GM12878 (cell line): ENCODE results near the gene HLA-B. TPM values are rescaled to one million over a fixed set of nuclear protein-coding genes. Genes with fewer than 3 reads are reported as not detected.

Experiments
- ATAC-seq: fragments of 200-7000 bp; cut with Tn5 transposase; 3 replicates; pipeline ENCODE4 v1.9.1; 2020; ENCODE audit warnings: mild to moderate bottlenecking, moderate library complexity
- BruUV-seq: library from RNA; stranded (reverse); fragments of 400-500 nt; replicated peaks from 2 replicates; lab custom pipeline; 2021; lab: Mats Ljungman, UMichigan
- CTCF ChIA-PET: fragments of 300-600 bp; sonication (Branson Sonifier 250); formaldehyde crosslinking; extraction: SDS; loops from one replicate; lab custom pipeline; 2021; ENCODE audit warnings: inconsistent platforms; lab: Yijun Ruan, JAX
- POLR2A ChIA-PET: fragments of 350-600 bp; formaldehyde crosslinking; extraction: SDS; loops from one replicate; lab custom pipeline; 2021; ENCODE audit warnings: inconsistent platforms; lab: Charles Lee
- RAD21 ChIA-PET: fragments of 300-600 bp; sonication (Branson Sonifier 250); formaldehyde crosslinking; loops from one replicate; lab custom pipeline; 2023; ENCODE audit warnings: antibody characterized with exemption; ENCODE audit not compliant: unreplicated experiment; lab: Charles Lee
- SMC1A ChIA-PET: fragments of 300-600 bp; sonication (Branson Sonifier 250); formaldehyde crosslinking; loops from one replicate; lab custom pipeline; 2023; ENCODE audit not compliant: unreplicated experiment, uncharacterized antibody; lab: Charles Lee
- DNase-seq: peaks from one replicate; pipeline ENCODE4 v3.0.0-alpha.2; 2011; ENCODE audit warnings: low read depth, low spot score
- FAIRE-seq: peaks from 3 replicates; lab custom pipeline; 2011; peaks lifted over from hg19 to GRCh38; lab: Jason Lieb, UNC
- H2AFZ ChIP-seq: 2 replicates; pipeline ENCODE4 v1.6.0; 2011; ENCODE audit warnings: low read depth, low read length, control low read depth; ENCODE audit not compliant: control insufficient read depth
- H3K27ac ChIP-seq: 2 replicates; pipeline ENCODE4 v1.5.1; 2011; ENCODE audit warnings: control low read depth; ENCODE audit not compliant: control insufficient read depth, insufficient read depth
- H3K27me3 ChIP-seq, 2 experiments: replicated peaks in 1 of 2; 2 replicates each; pipeline versions ENCODE4 v1.6.0 to v1.6.1; 2011; ENCODE audit warnings: low read length in 1 of 2; ENCODE audit not compliant: control insufficient read depth in 2 of 2, insufficient read depth in 2 of 2
- H3K36me3 ChIP-seq, 2 experiments: 2 replicates each; pipeline ENCODE4 v1.5.1; 2011; ENCODE audit warnings: low read length in 1 of 2; ENCODE audit not compliant: control insufficient read depth in 2 of 2, insufficient read depth in 2 of 2
- H3K4me1 ChIP-seq: 2 replicates; pipeline ENCODE4 v1.6.1; 2011; ENCODE audit warnings: mild to moderate bottlenecking, low read length, moderate library complexity, mixed read lengths; ENCODE audit not compliant: control insufficient read depth, insufficient read depth
- H3K4me2 ChIP-seq: 2 replicates; pipeline ENCODE4 v1.6.0; 2011; ENCODE audit warnings: control low read depth; ENCODE audit not compliant: control insufficient read depth, insufficient read depth
- H3K4me3 ChIP-seq: fragments of 200-600 bp; sonication (generic); 2 replicates; pipeline ENCODE4 v1.5.1; 2016
- H3K79me2 ChIP-seq: 2 replicates; pipeline ENCODE4 v1.6.0; 2011; ENCODE audit warnings: low read length; ENCODE audit not compliant: control insufficient read depth, insufficient read depth
- H3K9ac ChIP-seq: 2 replicates; pipeline ENCODE4 v1.8.0; 2011; ENCODE audit warnings: low read length, control low read depth, mixed read lengths; ENCODE audit not compliant: control insufficient read depth, insufficient read depth
- H3K9me3 ChIP-seq: replicated peaks from 3 replicates; pipeline ENCODE4 v1.5.1; 2011; ENCODE audit warnings: mild to moderate bottlenecking, low read length; ENCODE audit not compliant: control insufficient read depth, insufficient read depth
- H4K20me1 ChIP-seq: 2 replicates; pipeline ENCODE4 v1.6.0; 2011; ENCODE audit not compliant: control insufficient read depth, insufficient read depth
- BCL11A ChIP-seq: IDR thresholded peaks from 2 replicates; pipeline ENCODE4 v1.6.1; 2011; ENCODE audit warnings: low read depth, low read length
- FOXK2 ChIP-seq: fragments of 450-650 bp; IDR thresholded peaks from 2 replicates; pipeline ENCODE4 v1.6.1; 2017; ENCODE audit warnings: mild to moderate bottlenecking, moderate library complexity
- FOXM1 ChIP-seq: IDR thresholded peaks from 2 replicates; pipeline ENCODE4 v1.6.1; 2012; ENCODE audit warnings: low read depth, mild to moderate bottlenecking, inconsistent platforms, low read length, moderate library complexity
- KDM1A ChIP-seq: fragments of 200-600 bp; sonication (generic); IDR thresholded peaks from 2 replicates; pipeline ENCODE4 v1.6.1; 2016; ENCODE audit warnings: borderline replicate concordance
- MTA2 ChIP-seq: fragments of 450-650 bp; IDR thresholded peaks from 2 replicates; pipeline ENCODE4 v1.6.1; 2016; ENCODE audit warnings: low read depth, mild to moderate bottlenecking, moderate library complexity
- MXI1 ChIP-seq: fragments of 150-350 bp; IDR thresholded peaks from 2 replicates; pipeline ENCODE4 v1.6.1; 2011; ENCODE audit warnings: low read depth, mild to moderate bottlenecking, inconsistent platforms, low read length, improper control_type of control experiment
- MYB ChIP-seq: fragments of 150-350 bp; IDR thresholded peaks from 2 replicates; pipeline ENCODE4 v1.6.1; 2014; ENCODE audit warnings: mild to moderate bottlenecking, low read depth, low read length, borderline replicate concordance
- MYC ChIP-seq: IDR thresholded peaks from 2 replicates; pipeline ENCODE4 v1.6.1; 2011; ENCODE audit warnings: mild to moderate bottlenecking, low read length, moderate library complexity, inconsistent platforms; ENCODE audit not compliant: insufficient read depth, insufficient replicate concordance, insufficient read length, severe bottlenecking
- NFIC ChIP-seq: IDR thresholded peaks from 2 replicates; pipeline ENCODE4 v1.6.1; 2012; ENCODE audit warnings: low read depth, mild to moderate bottlenecking, inconsistent platforms, low read length, moderate library complexity
- NFYB ChIP-seq: IDR thresholded peaks from 2 replicates; pipeline ENCODE4 v1.6.1; 2011; ENCODE audit warnings: low read depth, mild to moderate bottlenecking, low read length, improper control_type of control experiment, moderate library complexity; ENCODE audit not compliant: insufficient read depth
- POLR2A ChIP-seq: IDR thresholded peaks from 2 replicates; pipeline ENCODE4 v1.6.1; 2011; ENCODE audit warnings: low read depth, mild to moderate bottlenecking, low read length
- YY1 ChIP-seq: IDR thresholded peaks from 2 replicates; pipeline ENCODE4 v1.6.1; 2011; ENCODE audit warnings: low read depth, mild to moderate bottlenecking, low read length
- ZBED1 ChIP-seq: IDR thresholded peaks from 2 replicates; pipeline ENCODE4 v1.6.1; 2016; ENCODE audit warnings: borderline replicate concordance
- ZNF274 ChIP-seq: IDR thresholded peaks from one replicate; pipeline ENCODE4 v1.8.0; 2011; ENCODE audit not compliant: insufficient read length, insufficient read depth
- ZSCAN29 ChIP-seq: fragments of 450-650 bp; IDR thresholded peaks from 2 replicates; pipeline ENCODE4 v1.6.1; 2017; ENCODE audit warnings: mild to moderate bottlenecking, moderate library complexity
- WGBS: methylation state at CpG from one replicate; pipeline ENCODE4 v1.1.6; 2016; ENCODE audit warnings: low lambda C conversion rate; ENCODE audit not compliant: insufficient replicate concordance, insufficient coverage; ENCODE audit errors: missing lambda C conversion rate; 5-methylcytosine and 5-hydroxymethylcytosine counted together
- in situ Hi-C: fragments of 300-500 bp; cut with MboI; formaldehyde crosslinking; loops from 9 replicates; pipeline ENCODE4 v1.14.3; 2018; ENCODE audit warnings: mixed read lengths
- intact Hi-C: fragments of 100-400 bp; cut with micrococcal nuclease; formaldehyde crosslinking; loops from one replicate; pipeline ENCODE4 v1.14.2; 2022; ENCODE audit not compliant: unreplicated experiment
- polyA plus RNA-seq, 11 experiments: library from polyadenylated mRNA; depleted of rRNA in 4 of 11; unstranded in 6 of 11; stranded (reverse) in 5 of 11; fragments of >200 nt; fragmentation: Nextera tagmentation in 4 of 11; fragmentation: Illumina TruSeq in 1 of 11; extraction: Ambion mirVana in 4 of 11; extraction: Trizol in 1 of 11; gene quantifications; 1 replicate in 1 of 11; 2 replicates in 10 of 11; pipeline versions ENCODE4 v1.2.1 to v1.2.3, GENCODE V29; 2011 to 2016; ENCODE audit warnings: inconsistent platforms in 2 of 11, missing spikeins in 2 of 11, low read depth in 1 of 11
- total RNA-seq, 4 experiments: library from RNA; depleted of rRNA in 3 of 4; stranded (reverse); fragments of >200 nt in 3 of 4; fragmentation: Illumina TruSeq in 1 of 4; extraction: Trizol in 1 of 4; gene quantifications; 2 replicates each; pipeline versions ENCODE4 v1.2.1 to v1.2.3, GENCODE V29; 2013 to 2021
- TF ChIP-seq, protein P1 (sequence below): fragments of 450-650 bp; formaldehyde crosslinking; IDR thresholded peaks from 2 replicates; pipeline ENCODE4 v1.4.0; 2022; ENCODE audit warnings: mild to moderate bottlenecking, moderate library complexity
- TF ChIP-seq, protein P2 (sequence below): fragments of 450-650 bp; IDR thresholded peaks from 2 replicates; pipeline ENCODE4 v1.6.1; 2017; ENCODE audit warnings: mild to moderate bottlenecking, moderate library complexity

The HLA-B gene
- total and polyA plus RNA-seq, 10 of the 15 experiments (the other 5 are each of a cell fraction or from before 2014, with no cell fraction given): 820 to 5,128 (median 3,370) TPM

DNA sequence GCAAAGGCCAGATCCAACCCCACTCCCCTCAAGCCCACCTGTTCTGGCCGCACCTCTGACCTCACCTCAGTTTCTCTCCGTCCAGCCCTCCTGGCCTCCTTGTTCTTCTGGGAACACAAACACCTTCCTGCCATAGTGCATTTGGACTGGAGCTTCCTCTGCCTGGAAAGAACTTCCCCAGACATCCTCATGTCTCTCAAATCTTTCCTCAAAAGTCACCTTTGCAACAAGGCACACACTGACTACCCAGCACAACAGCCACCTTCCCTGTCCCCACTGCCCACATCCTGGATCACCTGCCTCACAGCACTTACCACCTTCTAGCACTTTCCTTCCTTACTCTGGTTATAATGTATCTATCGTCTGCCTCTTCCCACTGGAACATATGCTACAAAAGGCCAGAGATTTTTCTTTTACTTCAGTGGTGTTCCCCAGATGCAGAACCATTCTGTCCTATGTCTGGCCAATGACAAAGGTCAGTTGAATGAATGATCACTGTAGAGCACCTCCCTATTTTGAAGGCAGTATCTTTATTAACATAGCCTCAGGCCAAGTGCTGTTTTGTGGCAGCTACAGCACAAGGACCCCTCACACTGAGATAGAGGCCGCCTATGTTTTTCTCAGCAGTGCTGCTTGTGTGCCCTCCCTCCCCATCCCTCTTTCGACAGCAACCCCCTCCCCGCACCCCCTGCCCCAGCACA lies 4.1 kb downstream of the HLA-B start:
- POLR2A ChIA-PET: interaction anchor here (0.6 kb wide), 1 partner anchor 300 kb away, joined by 3 read pairs; no protein-coding TSS in a partner anchor
- Histone ChIP-seq H3K4me2 (peak overlapping the region; percentile 17; the same call in 1 of the 2 replicates), H4K20me1 (peaks cover 20% of the 10 kb centered on the region), H3K4me3 (peak overlapping the region; percentile 29; the same call in 1 of the 2 replicates), H3K27me3 (no peaks in the 10 kb centered on the region), H3K9ac (no peak overlapping the region), H3K79me2 (peaks cover 35% of the 10 kb centered on the region), H3K27ac (no peak overlapping the region), H2AFZ (no peak overlapping the region), H3K36me3 (peaks cover 15 to 26% of the 10 kb centered on the region in 2 experiments), H3K9me3 (no peaks in the 10 kb centered on the region; the same call in 2 of the 3 replicates), H3K4me1 (peaks cover 16% of the 10 kb centered on the region)
- no peak for FAIRE-seq
- no peak for DNase-seq
- SMC1A ChIA-PET: interaction anchor here (1.0 kb wide), 1 partner anchor 80 kb away, joined by 3 read pairs; no protein-coding TSS in a partner anchor
- CTCF ChIA-PET: interaction anchor here (0.7 kb wide), 1 partner anchor 89 kb away, joined by 3 read pairs; no protein-coding TSS in a partner anchor
- intact Hi-C loops (no loop called here), in situ Hi-C loops (loop anchor here (5.0 kb wide), 1 partner anchor 86 kb away; no protein-coding TSS in a partner anchor)
- no TSS peak for BruUV-seq
- 14% methylated on average over 4 of the region's 6 CpGs for WGBS
- RAD21 ChIA-PET: no interaction called here
- ATAC-seq: 0 out of 3 replicates have a peak, but pooled peaks have one; percentile 0
- TF ChIP-seq KDM1A (no peak), MYC (no peak), YY1 (no peak), FOXM1 (peak; percentile 25; the same call in 1 of the 2 replicates), ZNF274 (no peak), POLR2A (peak; percentile 87), FOXK2 (no peak), MXI1 (no peak), ZSCAN29 (no peak), NFIC (0 out of 2 replicates have a peak, but pooled peaks have one; percentile 24), NFYB (no peak), ZBED1 (peak; percentile 88), BCL11A (0 out of 2 replicates have a peak, but pooled peaks have one; percentile 4), MYB (no peak), MTA2 (no peak)
- TF ChIP-seq, protein P1, sequence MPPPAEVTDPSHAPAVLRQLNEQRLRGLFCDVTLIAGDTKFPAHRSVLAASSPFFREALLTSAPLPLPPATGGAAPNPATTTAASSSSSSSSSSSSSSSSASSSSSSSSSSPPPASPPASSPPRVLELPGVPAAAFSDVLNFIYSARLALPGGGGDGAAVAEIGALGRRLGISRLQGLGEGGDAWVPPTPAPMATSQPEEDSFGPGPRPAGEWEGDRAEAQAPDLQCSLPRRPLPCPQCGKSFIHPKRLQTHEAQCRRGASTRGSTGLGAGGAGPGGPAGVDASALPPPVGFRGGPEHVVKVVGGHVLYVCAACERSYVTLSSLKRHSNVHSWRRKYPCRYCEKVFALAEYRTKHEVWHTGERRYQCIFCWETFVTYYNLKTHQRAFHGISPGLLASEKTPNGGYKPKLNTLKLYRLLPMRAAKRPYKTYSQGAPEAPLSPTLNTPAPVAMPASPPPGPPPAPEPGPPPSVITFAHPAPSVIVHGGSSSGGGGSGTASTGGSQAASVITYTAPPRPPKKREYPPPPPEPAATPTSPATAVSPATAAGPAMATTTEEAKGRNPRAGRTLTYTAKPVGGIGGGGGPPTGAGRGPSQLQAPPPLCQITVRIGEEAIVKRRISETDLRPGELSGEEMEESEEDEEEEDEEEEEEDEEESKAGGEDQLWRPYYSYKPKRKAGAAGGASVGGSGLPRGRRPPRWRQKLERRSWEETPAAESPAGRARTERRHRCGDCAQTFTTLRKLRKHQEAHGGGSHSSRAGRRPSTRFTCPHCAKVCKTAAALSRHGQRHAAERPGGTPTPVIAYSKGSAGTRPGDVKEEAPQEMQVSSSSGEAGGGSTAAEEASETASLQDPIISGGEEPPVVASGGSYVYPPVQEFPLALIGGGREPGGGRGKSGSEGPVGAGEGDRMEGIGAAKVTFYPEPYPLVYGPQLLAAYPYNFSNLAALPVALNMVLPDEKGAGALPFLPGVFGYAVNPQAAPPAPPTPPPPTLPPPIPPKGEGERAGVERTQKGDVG (CRISPR knock-in tag): peak; percentile 78; the same call in 1 of the 2 replicates
- TF ChIP-seq, protein P2, sequence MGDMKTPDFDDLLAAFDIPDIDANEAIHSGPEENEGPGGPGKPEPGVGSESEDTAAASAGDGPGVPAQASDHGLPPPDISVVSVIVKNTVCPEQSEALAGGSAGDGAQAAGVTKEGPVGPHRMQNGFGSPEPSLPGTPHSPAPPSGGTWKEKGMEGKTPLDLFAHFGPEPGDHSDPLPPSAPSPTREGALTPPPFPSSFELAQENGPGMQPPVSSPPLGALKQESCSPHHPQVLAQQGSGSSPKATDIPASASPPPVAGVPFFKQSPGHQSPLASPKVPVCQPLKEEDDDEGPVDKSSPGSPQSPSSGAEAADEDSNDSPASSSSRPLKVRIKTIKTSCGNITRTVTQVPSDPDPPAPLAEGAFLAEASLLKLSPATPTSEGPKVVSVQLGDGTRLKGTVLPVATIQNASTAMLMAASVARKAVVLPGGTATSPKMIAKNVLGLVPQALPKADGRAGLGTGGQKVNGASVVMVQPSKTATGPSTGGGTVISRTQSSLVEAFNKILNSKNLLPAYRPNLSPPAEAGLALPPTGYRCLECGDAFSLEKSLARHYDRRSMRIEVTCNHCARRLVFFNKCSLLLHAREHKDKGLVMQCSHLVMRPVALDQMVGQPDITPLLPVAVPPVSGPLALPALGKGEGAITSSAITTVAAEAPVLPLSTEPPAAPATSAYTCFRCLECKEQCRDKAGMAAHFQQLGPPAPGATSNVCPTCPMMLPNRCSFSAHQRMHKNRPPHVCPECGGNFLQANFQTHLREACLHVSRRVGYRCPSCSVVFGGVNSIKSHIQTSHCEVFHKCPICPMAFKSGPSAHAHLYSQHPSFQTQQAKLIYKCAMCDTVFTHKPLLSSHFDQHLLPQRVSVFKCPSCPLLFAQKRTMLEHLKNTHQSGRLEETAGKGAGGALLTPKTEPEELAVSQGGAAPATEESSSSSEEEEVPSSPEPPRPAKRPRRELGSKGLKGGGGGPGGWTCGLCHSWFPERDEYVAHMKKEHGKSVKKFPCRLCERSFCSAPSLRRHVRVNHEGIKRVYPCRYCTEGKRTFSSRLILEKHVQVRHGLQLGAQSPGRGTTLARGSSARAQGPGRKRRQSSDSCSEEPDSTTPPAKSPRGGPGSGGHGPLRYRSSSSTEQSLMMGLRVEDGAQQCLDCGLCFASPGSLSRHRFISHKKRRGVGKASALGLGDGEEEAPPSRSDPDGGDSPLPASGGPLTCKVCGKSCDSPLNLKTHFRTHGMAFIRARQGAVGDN: no peak
